SK-N-SH treated with all-trans-retinoic acid at 6 μM for 48 hours (cell line): ENCODE measurements around the gene STC2.

Experiments
- ATAC-seq: fragments of 200-7000 bp; cut with Tn5 transposase; 3 replicates; pipeline ENCODE4 v1.9.1; 2020; ENCODE audit warnings: mild to moderate bottlenecking, moderate library complexity
- ARNTL ChIP-seq: fragments of 450-650 bp; formaldehyde crosslinking; IDR thresholded peaks from 2 replicates; pipeline ENCODE4 v1.5.0; 2020; ENCODE audit warnings: low read depth, mild to moderate bottlenecking, moderate library complexity, borderline replicate concordance
- BACH2 ChIP-seq: fragments of 250-450 bp; sonication (Bioruptor Pico); IDR thresholded peaks from 2 replicates; pipeline ENCODE4 v1.9.0; 2021; ENCODE audit warnings: mild to moderate bottlenecking, borderline replicate concordance
- CREB5 ChIP-seq: fragments of 250-450 bp; sonication (Bioruptor Pico); IDR thresholded peaks from 2 replicates; pipeline ENCODE4 v1.5.1; 2020; ENCODE audit warnings: low read depth, mild to moderate bottlenecking, moderate library complexity
- CSDC2 ChIP-seq: fragments of 250-450 bp; sonication (Bioruptor Pico); IDR thresholded peaks from 2 replicates; pipeline ENCODE4 v1.5.0; 2020; ENCODE audit warnings: mild to moderate bottlenecking, moderate library complexity
- CSRNP3 ChIP-seq: fragments of 250-450 bp; sonication (Bioruptor Pico); IDR thresholded peaks from 2 replicates; pipeline ENCODE4 v1.5.1; 2021; ENCODE audit warnings: mild to moderate bottlenecking, moderate library complexity
- ESRRG ChIP-seq: fragments of 250-450 bp; sonication (Bioruptor Pico); IDR thresholded peaks from 2 replicates; pipeline ENCODE4 v1.6.1; 2021; ENCODE audit warnings: mild to moderate bottlenecking
- ISL1 ChIP-seq: fragments of 250-450 bp; sonication (Bioruptor Pico); IDR thresholded peaks from 2 replicates; pipeline ENCODE4 v2.1.2; 2022; ENCODE audit warnings: mild to moderate bottlenecking, moderate library complexity
- OSR1 ChIP-seq: fragments of 250-450 bp; sonication (Bioruptor Pico); IDR thresholded peaks from 2 replicates; pipeline ENCODE4 v1.8.0; 2022; ENCODE audit warnings: moderate library complexity, mild to moderate bottlenecking, inconsistent platforms
- PATZ1 ChIP-seq: fragments of 250-450 bp; sonication (Bioruptor Pico); IDR thresholded peaks from 2 replicates; pipeline ENCODE4 v1.8.0; 2020; ENCODE audit warnings: mild to moderate bottlenecking, moderate library complexity, borderline replicate concordance
- PPARA ChIP-seq: fragments of 250-450 bp; sonication (Bioruptor Pico); IDR thresholded peaks from 2 replicates; pipeline ENCODE4 v1.5.0; 2020; ENCODE audit warnings: mild to moderate bottlenecking, borderline replicate concordance
- SNAI2 ChIP-seq: fragments of 250-450 bp; sonication (Bioruptor Pico); IDR thresholded peaks from 2 replicates; pipeline ENCODE4 v1.5.0; 2020; ENCODE audit warnings: mild to moderate bottlenecking, moderate library complexity
- TOX ChIP-seq: fragments of 250-450 bp; sonication (Bioruptor Pico); IDR thresholded peaks from 2 replicates; pipeline ENCODE4 v1.8.0; 2021; ENCODE audit warnings: mild to moderate bottlenecking, moderate library complexity, borderline replicate concordance
- TSHZ2 ChIP-seq: fragments of 250-450 bp; sonication (Bioruptor Pico); IDR thresholded peaks from 2 replicates; pipeline ENCODE4 v1.5.0; 2020; ENCODE audit warnings: mild to moderate bottlenecking, moderate library complexity
- ZC3H10 ChIP-seq: fragments of 250-450 bp; sonication (Bioruptor Pico); IDR thresholded peaks from 2 replicates; pipeline ENCODE4 v1.5.1; 2021; ENCODE audit warnings: mild to moderate bottlenecking, moderate library complexity
- ZFP3 ChIP-seq: fragments of 250-450 bp; sonication (Bioruptor Pico); IDR thresholded peaks from 2 replicates; pipeline ENCODE4 v1.5.0; 2020; ENCODE audit warnings: mild to moderate bottlenecking, moderate library complexity
- ZFP30 ChIP-seq: fragments of 450-650 bp; formaldehyde crosslinking; IDR thresholded peaks from 2 replicates; pipeline ENCODE4 v1.5.0; 2022; ENCODE audit warnings: mild to moderate bottlenecking, moderate library complexity
- ZNF565 ChIP-seq: fragments of 450-650 bp; formaldehyde crosslinking; conservative IDR thresholded peaks from 2 replicates; pipeline ENCODE4 v1.5.0; 2020; ENCODE audit warnings: low read depth, mild to moderate bottlenecking, moderate library complexity
- ZNF8 ChIP-seq: fragments of 450-650 bp; formaldehyde crosslinking; IDR thresholded peaks from 2 replicates; pipeline ENCODE4 v1.5.0; 2020; ENCODE audit warnings: mild to moderate bottlenecking, moderate library complexity

STC2 gene

GRCh38 chr5:173340451-173340850 is 12.2 kb upstream of the STC2 start:
- no peak for TF ChIP-seq ESRRG (CRISPR knock-in tag)
- no peak for TF ChIP-seq CSDC2 (CRISPR knock-in tag)
- TF ChIP-seq SNAI2 (CRISPR knock-in tag) = no peak
- TF ChIP-seq ZNF8 (CRISPR knock-in tag) = no peak
- TF ChIP-seq PPARA (CRISPR knock-in tag) = no peak
- TF ChIP-seq CSRNP3 = no peak
- TF ChIP-seq CREB5 (CRISPR knock-in tag) = no peak
- TF ChIP-seq TSHZ2 (CRISPR knock-in tag) = no peak
- no peak for ATAC-seq

GRCh38 chr5:173339286-173339685 is 11.1 kb upstream of the STC2 start:
- TF ChIP-seq ARNTL (CRISPR knock-in tag) = no peak
- no peak for TF ChIP-seq BACH2 (CRISPR knock-in tag)
- TF ChIP-seq CREB5 (CRISPR knock-in tag) = no peak
- TF ChIP-seq ZNF565 (CRISPR knock-in tag) = no peak
- no peak for TF ChIP-seq ISL1
- TF ChIP-seq OSR1 (CRISPR knock-in tag) = no peak
- TF ChIP-seq, all 23 proteins: peak for 0
- no peak for ATAC-seq

- ATAC-seq = no peak
- TF ChIP-seq ZFP30 (CRISPR knock-in tag) = no peak
- no peak for TF ChIP-seq ARNTL (CRISPR knock-in tag)
- TF ChIP-seq OSR1 (CRISPR knock-in tag) = no peak
- TF ChIP-seq ZNF8 (CRISPR knock-in tag) = no peak
- no peak for TF ChIP-seq CSDC2 (CRISPR knock-in tag)
- TF ChIP-seq ZFP3 (CRISPR knock-in tag) = no peak
- no peak for TF ChIP-seq PATZ1 (CRISPR knock-in tag)
- TF ChIP-seq BACH2 (CRISPR knock-in tag) = no peak
- TF ChIP-seq ESRRG (CRISPR knock-in tag) = no peak
- no peak for TF ChIP-seq TOX (CRISPR knock-in tag)
- TF ChIP-seq, all 23 proteins: peak for 0
Measured at GRCh38 chr5:173338380-173339015, 10.3 kb upstream of the STC2 start.

- no peak for ATAC-seq
- TF ChIP-seq TOX (CRISPR knock-in tag) (no peak), ZC3H10 (CRISPR knock-in tag) (no peak), PATZ1 (CRISPR knock-in tag) (no peak), TSHZ2 (CRISPR knock-in tag) (no peak), ESRRG (CRISPR knock-in tag) (no peak), ZNF8 (CRISPR knock-in tag) (no peak), ISL1 (no peak), OSR1 (CRISPR knock-in tag) (no peak), ZFP30 (CRISPR knock-in tag) (no peak), ARNTL (CRISPR knock-in tag) (no peak)
Measured at GRCh38 chr5:173334808-173335207, 6.6 kb upstream of the STC2 start.
